IPS-NIHi7 (cell line): ENCODE results near the gene TMEM181.
A peak's percentile ranks its signal among the peaks of the same experiment; 100 is the strongest.
"Not testable (repeated sequence)": the region's sequence is repeated elsewhere in the genome, so short reads cannot be mapped to it uniquely, and the experiment has no call there.

Experiments used
- DNase-seq: peaks from one replicate; pipeline ENCODE4 v3.0.0; 2012; ENCODE audit warnings: mixed read lengths; ENCODE audit errors: extremely low spot score

The TMEM181 gene

DNA sequence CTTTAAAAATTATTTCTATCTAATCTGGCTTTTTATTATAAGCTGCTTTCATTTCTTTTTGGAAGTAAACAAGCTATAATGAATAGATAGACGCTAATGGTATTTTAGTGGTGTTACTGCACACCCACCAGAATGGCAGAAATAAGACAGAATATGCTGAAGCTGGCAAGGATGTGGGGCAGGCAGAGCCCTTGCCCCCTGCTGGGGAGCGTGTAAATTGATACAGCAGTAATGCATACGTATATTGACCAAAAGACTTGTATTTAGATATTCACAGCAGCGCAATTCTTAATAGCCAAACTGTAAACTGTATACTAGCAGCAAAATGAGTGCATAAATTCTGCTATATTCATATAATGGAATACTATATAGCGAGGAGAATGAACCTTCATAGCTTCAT is 35.3 kb downstream of the TMEM181 start:
- DNase-seq = no peak

DNA sequence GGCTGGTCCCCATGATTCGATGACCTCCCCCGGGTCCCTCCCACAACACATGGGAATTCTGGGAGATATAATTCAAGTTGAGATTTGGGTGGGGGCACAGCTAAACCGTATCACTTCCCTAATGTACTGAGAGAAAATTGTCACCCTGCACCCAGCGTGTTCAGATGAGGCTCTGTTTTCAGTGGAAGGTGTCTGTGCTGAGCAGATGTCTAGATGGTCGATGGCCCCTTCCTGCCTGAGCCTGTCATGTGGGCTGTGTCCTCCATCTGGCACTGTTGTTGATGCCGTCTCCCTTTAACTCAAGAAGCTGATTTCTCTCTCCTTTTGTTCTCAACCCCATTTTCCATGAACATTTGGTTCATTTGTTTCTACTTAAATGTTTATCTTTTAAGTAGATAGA is 37.0 kb downstream of the TMEM181 start:
- no peak for DNase-seq

DNA sequence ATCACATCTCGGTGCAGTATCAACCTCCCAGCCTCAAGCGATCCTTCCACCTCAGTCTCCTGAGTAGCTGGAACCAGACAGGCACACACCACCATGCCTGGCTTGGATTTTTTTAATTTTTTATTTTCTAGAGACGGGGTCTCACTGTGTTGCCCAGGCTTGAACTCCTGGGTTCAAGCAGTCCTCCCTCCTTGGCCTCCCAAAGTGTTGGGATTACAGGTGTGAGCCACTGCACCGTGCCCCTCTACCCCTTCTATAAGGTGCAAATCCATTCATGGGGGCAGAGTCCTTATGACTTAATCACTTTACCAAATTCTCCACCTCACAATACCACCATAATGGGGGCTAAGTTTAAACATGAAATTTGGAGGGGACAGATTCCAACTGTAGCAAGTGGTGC is 37.7 kb downstream of the TMEM181 start:
- no peak for DNase-seq

DNA sequence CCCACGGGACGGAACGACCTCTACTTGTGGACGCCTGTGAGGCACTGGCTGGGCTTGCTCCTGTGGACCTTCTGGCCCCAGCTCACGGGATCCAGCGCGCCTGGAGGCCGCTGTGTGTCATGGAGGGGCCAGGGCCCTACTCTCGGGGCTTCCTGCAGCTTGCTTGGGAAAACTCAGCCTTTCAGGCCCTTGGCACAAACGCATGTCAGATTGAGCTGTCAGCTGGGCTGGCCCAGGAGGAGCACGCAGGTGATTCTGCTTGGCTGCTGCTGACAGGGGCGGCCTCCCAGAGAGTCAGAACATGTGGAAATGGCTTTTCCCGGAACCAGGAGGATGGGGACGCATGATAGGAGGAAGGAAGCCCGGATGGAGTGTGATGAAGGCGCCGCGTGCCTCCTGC is 39.7 kb downstream of the TMEM181 start:
- no peak for DNase-seq

DNA sequence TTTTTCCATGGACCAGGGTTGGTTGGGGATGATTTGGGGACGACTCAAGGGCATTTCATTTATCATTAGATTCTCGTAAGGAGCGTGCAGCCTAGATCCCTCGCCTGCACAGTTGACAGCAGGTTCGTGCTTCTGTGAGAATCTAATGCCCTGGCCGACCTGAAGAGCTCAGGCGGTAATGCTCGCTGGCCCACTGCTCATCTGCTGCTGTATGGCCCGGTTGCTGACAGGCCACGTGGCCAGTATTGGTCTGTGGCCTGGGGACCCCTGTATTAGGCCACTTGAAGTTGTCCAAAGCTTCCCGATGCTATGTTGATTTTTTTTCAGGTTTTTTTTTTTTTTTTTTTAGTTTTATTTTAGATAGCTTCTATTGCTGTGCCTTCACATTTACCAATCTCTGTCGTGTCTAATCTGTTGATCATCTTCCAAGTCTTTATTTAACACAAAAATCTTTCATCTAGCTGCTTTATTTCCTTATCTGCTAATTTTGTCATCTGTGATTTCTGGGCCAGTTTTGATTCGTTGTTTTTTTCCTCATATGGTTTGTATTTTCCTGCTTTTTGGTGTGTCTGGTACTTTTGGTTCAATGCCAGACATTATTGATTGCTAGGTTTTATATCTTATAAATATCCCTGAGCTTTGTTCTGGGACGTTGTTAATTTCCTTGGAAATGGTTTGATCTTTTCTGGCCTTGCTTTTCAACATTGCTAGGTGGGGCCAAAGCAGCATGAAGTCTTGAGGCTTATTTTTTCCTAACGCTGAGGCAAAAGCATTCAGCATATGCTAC is 43.6 kb downstream of the TMEM181 start:
- no peak for DNase-seq

DNA sequence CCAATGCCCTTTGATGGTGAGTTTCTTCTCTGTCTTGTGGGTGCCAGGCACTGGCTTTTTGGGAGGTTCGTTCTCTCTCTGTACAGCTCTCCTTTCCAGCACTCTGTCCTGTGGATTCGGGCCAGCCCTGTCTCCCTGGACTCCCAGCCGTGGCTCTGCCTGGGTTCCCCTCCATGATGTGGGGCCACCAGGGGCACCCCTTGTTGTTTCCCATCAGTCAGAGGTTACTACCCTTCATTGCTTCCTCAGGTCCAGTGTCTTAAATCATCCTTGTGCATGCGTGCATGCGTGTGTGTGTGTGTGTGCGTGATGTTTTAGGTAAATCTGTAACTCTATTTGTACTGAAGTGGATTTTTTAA is 44.1 kb downstream of the TMEM181 start:
- DNase-seq = no peak

DNA sequence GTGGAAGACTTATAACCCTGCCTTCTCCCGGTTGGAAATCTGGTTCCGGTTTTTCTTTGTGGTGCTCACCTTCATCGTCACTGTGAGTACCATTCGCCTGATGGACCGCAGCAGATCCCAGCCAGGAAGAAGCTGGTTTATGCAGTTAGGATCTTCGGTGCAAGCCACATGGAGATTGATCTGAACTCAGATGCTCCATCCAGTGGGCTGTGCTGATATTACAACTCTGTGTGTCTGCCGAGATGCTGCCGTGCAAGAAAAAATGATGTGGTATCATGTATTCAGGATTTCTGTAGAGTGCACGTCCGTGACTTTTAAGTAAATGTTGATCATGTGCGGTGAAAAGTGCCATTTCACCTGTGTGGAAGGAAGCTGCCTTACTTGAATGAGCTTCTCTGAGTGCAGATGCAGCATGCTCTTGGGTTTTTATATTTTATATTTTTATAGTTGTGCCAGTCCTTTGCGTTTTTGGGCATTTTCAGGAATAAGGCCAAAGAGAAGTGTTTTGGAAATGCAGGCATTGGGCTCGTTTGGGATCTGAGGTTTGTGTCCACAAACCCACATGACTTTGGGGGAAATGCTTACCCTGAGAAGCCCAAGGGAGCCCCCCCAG is 45.5 kb downstream of the TMEM181 start:
- peak; percentile 83 for DNase-seq

DNA sequence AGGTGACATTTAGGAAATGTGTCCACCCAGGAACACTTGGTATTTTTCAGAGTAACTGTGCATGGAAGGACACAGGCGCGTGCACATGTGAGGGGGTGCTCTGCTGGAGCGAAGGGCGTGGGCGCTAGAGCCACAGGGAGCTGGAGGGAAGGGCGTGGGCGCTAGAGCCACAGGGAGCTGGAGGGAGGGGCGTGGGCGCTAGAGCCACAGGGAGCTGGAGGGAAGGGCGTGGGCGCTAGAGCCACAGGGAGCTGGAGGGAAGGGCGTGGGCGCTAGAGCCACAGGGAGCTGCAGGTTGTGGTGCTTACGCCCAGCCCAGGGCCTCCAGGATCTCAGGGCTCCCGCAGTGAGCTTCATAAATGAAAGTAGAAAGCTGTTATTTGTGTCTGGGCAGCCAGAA is 46.1 kb downstream of the TMEM181 start:
- not testable (repeated sequence) for DNase-seq

DNA sequence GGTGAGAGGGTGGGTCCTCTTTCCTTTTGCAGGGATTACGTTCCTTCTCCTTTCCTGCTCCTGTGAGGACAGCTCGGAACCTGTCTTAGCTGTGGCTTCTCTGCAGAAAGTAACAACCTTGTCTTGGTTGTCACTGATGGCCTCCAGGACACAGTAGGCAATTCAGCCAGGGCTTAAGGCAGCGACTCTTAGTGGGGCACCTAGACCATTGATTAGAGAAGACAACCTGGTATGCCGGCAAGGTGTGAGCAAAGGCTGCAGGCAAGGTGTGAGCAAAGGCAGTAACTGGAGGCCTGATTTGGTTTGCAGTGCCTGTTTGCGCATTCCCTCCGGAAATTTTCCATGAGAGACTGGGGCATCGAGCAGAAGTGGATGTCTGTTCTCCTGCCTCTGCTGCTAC is 47.0 kb downstream of the TMEM181 start:
- DNase-seq = no peak

DNA sequence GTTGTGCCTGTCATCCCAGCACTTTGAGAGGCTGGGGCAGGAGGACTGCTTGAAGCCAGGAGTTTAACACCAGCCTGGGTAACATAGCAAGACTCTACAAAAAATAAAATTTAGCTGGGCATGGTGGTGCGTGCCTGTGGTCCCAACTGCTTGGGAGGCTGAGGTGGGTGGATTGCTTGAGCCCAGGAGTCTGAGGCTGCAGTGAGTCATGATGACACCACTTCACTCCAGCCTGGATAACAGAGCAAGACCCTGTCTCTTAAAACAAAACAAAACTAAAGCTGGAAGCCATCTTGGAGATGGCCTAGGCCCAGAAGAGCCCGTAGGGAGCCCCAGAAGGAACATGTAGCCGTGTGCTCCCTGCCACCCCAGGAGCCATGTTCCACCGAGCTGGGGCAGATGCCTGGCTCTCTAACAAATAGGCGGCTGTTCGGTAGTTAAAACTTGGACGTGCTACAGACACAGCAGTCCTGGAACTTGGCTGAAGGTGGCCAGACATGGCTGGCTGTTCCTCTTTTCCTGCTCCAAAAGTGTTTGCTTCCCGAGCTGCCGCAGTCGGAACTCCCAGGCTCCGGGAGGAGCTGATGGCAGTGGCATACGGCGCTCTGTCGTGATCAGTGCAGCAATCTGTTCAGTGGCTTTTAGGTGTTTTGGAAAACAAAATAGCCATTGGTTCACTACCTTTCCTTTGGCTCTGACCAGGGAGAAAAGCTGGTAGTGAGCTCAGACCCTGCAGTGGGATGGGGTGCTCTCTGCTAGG is 47.7 kb downstream of the TMEM181 start:
- DNase-seq = no peak

DNA sequence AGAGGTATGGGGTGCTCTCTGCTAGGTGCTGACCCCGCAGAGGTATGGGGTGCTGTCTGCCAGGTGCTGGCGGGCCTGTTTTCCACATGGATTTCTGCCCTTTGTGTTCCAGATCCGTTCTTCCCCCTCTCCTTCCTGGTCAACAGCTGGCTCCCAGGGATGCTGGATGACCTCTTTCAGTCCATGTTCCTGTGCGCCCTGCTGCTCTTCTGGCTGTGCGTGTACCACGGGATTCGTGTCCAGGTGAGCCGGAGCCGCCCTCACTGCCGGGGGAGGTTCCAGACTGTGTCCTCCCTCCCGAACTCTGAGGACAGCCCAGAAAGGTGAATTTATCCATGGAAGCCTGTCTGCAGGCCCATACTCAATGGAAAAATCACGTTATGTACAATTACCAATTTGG is 48.3 kb downstream of the TMEM181 start:
- DNase-seq = no peak

DNA sequence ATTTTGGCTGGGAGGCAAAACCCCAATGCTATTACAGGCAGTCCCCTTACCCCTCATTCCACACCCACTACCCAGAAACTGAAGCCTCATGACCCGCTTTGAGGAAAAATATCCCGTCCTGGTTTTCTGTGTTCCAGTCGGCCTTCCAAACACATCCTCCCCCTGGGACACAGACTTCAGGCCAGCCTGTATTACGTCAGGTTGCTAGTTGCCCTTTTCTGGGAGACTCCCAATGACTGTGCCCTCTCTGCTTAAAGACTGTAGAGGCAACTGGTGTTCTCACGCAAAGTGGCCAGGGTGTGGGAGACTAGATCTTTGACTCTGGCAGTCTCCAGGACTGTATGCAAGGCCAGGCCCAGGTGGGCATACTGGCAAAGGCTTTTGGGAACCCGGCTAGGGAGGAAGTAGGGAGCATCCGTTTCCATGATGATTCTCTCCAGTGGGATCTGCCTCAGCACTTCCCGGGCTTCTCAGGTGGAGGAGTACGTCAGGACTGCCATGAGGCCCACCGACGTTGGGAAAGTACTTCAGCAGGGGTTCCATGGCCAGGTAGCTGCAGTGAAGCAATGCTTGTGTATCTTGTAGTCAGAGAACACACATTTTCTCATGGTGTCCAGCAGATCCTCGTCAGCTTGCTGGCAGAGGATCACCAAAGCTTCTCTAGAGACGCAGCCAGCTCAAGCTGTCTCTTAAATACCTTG is 49.7 kb downstream of the TMEM181 start:
- DNase-seq = no peak

DNA sequence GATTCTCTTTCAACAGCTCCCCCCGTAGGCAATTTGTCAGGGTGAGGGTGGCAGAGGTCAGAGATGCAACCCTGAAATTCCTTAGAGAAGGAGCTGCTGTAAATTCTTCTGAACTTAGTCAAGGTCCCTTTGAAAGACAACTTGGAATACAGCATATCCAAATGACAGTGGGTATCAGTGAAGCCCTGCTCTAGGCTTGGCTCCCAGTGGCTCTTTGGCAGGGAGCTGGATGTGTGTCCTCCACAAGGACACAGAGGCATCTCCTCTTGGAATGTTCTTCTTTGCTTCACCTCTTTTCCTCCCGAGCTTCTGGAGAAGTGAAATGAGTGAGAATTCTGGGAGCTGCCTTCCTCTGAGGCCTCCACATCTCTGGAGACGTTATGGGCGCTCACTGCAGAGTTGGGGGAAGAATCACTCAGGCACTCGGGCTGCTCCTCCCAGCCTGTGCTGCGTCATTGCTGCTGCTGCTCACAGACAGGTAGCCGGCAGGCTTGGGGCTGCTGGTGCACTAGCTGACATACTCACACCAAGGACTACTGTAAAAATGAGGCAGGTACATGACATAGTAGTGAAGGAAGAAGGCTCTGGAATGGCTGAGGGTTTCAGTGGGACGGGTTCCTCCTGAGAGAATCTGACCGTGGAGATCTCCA is 50.6 kb downstream of the TMEM181 start:
- DNase-seq = no peak

DNA sequence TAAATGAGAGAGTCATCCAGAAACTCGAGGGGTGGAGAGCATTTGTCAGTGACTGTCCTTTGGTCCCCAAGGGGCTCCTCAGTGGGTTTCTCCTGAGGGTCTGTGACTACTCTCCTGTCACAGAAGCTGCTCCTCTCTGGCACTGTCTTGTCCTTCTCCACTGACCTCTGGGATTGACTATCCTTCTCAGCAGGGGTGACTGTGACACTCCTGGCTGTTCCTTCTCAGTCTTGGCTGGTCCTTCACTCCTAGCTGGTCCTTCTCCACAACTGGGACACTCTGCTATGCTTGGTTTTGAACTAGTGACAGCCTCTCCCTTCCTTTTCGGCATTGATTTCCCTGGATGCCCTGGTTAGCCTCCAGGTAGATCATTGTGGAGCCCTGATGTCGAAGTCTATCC is 51.1 kb downstream of the TMEM181 start:
- no peak for DNase-seq

DNA sequence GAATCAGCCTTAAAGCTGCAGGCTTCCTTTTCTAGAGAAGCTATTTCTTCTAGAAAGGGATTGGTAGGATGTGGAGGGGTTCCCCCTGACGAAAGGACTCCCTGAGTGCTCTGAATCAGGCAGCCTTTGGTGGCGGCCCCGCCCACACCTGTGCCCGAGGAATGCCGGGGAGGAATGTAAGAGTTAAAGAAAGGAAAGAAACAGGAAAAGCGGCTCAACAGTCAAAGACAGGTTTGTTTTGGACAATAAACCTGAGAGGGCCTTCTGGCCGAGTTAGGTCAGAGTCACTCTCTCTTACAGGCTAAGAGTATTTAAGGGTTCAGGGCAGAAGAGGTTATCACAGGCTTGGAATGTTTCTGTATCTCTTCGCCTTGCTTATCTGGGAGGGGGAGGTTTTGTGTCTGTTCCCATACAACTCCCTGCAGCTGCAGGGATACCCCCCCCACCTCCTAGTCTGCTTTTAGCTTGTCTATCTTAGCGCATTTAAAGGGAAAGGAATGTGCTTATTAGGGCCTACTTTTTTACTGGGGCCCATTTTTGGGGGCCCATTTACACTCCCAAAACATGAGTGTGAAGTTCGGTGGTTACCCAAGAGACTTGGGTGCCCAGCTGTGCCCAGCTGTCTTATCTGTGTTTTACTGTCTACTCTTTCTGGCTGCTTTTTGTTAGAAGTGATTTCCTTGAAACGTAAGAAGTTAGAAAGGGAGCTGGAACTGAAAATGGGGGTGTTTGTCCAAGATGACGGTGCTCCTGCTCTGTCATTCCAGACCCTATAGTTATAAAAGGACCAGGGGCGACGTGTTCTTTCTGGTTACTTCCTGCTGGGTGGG is 51.9 kb downstream of the TMEM181 start:
- DNase-seq = peak; percentile 88

DNA sequence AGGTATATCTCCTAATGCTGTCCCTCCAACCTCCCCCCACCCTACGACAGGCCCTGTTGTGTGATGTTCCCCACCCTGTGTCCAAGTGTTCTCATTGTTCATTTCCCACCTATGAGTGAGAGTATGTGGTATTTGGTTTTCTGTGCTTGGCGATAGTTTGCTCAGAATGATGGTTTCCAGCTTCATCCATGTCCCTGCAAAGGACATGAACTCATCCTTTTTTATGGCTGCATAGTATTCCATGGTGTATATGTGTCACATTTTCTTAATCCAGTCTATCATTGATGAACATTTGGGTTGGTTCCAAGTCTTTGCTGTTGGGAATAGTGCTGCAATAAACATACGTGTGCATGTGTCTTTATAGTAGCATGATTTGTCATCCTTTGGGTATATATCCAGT is 54.7 kb downstream of the TMEM181 start:
- not testable (repeated sequence) for DNase-seq

DNA sequence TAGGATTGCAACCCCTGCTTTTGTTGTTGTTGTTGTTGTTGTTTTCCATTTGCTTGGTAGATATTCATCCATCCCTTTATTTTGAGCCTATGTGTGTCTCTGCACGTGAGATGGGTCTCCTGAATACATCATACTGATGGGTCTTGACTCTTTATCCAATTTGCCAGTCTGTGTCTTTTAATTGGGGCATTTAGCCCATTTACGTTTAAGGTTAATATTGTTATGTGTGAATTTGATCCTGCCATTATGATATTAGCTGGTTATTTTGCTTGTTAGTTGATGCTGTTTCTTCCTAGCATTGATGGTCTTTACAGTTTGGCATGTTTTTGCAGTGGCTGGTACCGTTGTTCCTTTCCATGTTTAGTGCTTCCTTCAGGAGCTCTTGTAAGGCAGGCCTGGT is 58.4 kb downstream of the TMEM181 start:
- not testable (repeated sequence) for DNase-seq

DNA sequence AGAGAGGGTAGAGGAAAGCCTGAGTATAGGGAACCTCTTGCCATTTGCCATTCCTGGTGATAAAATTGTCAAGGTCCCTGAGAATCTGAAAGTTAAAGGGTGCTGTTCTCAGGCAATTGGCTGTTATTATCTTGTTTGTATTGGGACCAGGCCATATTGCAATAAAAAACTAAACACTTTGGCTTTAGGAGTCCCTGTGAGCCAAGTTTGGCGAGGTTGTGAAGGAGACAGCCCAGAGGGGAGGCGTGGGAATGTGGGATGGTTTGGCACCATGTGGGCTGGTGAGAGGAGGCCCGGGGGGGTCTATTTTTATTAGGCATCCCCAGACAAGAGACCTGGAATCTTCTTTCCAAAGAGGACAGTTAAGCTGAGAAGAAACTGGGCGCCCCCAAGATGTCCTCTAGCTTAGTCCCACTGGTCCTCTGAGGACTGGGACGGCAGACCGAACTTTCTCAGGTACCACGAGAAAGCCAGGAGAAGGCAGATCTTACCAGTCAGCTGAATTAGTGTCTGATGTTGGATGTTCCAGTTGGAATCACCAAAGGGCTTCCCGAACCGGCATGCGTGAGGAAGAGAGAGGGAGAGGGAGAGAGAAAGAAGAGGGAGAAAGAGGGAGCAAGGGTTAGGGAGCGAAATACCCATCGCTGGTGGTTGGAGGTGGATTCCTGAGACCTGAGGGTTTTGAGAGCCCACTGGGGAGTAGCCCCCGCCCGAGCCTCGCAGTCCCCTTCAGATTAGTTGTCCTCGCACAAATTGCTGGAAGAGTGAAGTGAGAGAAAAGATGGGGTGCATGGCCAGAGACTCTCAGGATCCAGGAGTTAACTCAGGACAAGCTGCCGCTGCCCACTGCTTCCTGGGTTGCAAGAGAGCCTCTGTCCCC is 60.3 kb downstream of the TMEM181 start:
- no peak for DNase-seq

DNA sequence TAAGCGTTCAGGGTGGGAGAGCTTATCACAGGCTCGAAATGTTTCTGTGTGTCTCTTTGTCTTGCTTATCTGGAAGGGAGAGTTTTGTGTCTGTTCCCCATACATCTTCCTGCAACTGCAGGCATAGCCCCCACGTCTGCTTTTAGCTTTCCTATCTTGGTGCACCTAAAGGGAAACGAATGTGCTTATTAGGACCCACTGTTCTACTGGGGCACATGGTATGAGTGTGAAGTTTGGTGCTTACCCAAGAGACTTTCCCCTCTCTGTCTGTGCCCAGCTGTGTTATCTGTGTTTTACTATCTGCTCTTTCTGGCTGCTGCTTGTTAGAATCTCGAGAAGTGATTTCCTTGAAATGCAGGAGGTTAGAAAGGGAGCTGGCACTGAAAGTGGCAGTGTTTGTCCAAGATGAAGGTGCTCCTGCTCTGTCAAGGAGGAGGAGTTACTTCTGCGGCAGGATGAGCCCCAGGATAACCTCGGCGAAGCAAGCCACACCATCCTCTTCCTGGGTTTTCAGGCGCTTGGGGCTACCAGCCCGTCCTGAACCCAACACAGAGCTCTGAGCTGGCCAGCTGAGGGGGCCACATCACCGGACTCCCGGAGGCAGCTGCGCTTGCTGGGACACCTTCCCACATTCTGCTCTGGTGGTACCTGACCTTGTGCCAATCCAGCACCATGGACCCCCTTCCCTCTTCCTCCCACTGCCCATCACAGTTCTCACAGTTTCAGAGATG is 61.2 kb downstream of the TMEM181 start:
- no peak for DNase-seq
